ENCODE data around the gene WDR90. TPM values are rescaled to one million over a fixed set of nuclear protein-coding genes. Genes with fewer than 3 reads are reported as not detected.

The WDR90 gene
- total RNA-seq, 1 experiment from 2014 or later, result 118 TPM

DNA sequence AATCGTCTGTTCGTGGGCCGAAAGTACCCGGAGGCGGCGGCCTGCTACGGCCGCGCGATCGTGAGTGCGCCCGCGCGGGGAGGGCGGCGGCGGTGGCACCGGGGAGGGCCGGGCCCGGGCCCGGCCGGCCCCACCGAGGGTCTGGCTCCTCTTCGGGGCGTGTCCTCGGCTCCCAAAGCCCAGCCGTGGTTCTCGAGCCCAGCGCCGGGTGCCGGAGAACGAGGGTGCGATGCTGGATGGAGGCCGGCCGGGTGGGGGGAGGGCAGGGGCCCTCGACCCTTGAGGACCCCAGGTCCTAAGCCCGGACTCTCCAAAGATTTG, 31.4 kb downstream of the WDR90 start:
- peak overlapping the region; percentile 71 for H3K4me3 ChIP-seq
- intact Hi-C loops (cut with micrococcal nuclease; ENCODE audit: unreplicated experiment), result loop anchor here (5.0 kb wide), 1 partner anchor 153 kb away; the partner anchor contains the start of gene CAPN15
- DNase-seq, result no peak
- H3K27me3 ChIP-seq (ENCODE audit: insufficient read depth, low read depth), result no peaks in the 10 kb centered on the region
- POLR2A ChIA-PET (ENCODE audit: unreplicated experiment), result interaction anchor here (1.1 kb wide), 2 partner anchors 32 to 108 kb away, joined by 3 to 5 read pairs; partner anchors contain the start of genes CHTF18 and WDR90
- no peaks in the 10 kb centered on the region; the same call in 1 of the 2 replicates for H3K36me3 ChIP-seq (ENCODE audit: low read depth)
- TF ChIP-seq EZH2 (IDR thresholded peaks at IDR 0.05; ENCODE audit: low read depth), result no peak
- no peak for TF ChIP-seq CTCF (conservative IDR thresholded peaks at IDR 0.05)
- peak overlapping the region; percentile 86 for H3K4me2 ChIP-seq
- no peaks in the 10 kb centered on the region for H3K9me2 ChIP-seq (ENCODE audit: insufficient read depth)
- BruUV-seq (replicated peaks), result no TSS peak
- CTCF ChIA-PET, result interaction anchor here (0.6 kb wide), 1 partner anchor 40 kb away, joined by 4 read pairs; no protein-coding TSS in a partner anchor
- peaks cover 30% of the 10 kb centered on the region for H4K20me1 ChIP-seq (ENCODE audit: insufficient read depth)
- H2AFZ ChIP-seq, result no peak overlapping the region
- H3K4me1 ChIP-seq (replicated peaks; ENCODE audit: insufficient read depth), result peaks cover 33% of the 10 kb centered on the region
- H3K79me2 ChIP-seq (ENCODE audit: low read depth), result peaks cover 33% of the 10 kb centered on the region
- no peaks in the 10 kb centered on the region for H3K9me3 ChIP-seq (ENCODE audit: insufficient read depth, low read depth)
- H3K27ac ChIP-seq, result no peak overlapping the region; the same call in 1 of the 2 replicates
- peaks cover 40% of the 10 kb centered on the region; the same call in 1 of the 2 replicates for H3F3A ChIP-seq (ENCODE audit: insufficient read depth, low read depth)

GRCh38 chr16:680967-681745, 32.0 kb downstream of the WDR90 start:
- no peaks in the 10 kb centered on the region for H3K27me3 ChIP-seq (ENCODE audit: insufficient read depth, low read depth)
- TF ChIP-seq EZH2 (IDR thresholded peaks at IDR 0.05; ENCODE audit: low read depth) (no peak), CTCF (conservative IDR thresholded peaks at IDR 0.05) (no peak; the same call in 1 of the 2 replicates)
- intact Hi-C loops (cut with micrococcal nuclease; ENCODE audit: unreplicated experiment), result loop anchor here (5.0 kb wide), 1 partner anchor 154 kb away; the partner anchor contains the start of gene CAPN15
- H2AFZ ChIP-seq, result no peak overlapping the region
- H3F3A ChIP-seq (ENCODE audit: insufficient read depth, low read depth), result peaks cover 40% of the 10 kb centered on the region; the same call in 1 of the 2 replicates
- H3K4me3 ChIP-seq, result peak overlapping the region; percentile 71
- no peaks in the 10 kb centered on the region for H3K9me2 ChIP-seq (ENCODE audit: insufficient read depth)
- H3K4me2 ChIP-seq, result peak overlapping the region; percentile 86
- ChIA-PET POLR2A (ENCODE audit: unreplicated experiment) (interaction anchor here (0.5 to 1.1 kb wide), 6 partner anchors 12 to 154 kb away, joined by 3 to 7 read pairs (median 5); partner anchors contain the start of genes CAPN15, CHTF18 and WDR90), CTCF (no interaction called here)
- no peaks in the 10 kb centered on the region; the same call in 1 of the 2 replicates for H3K36me3 ChIP-seq (ENCODE audit: low read depth)
- no peaks in the 10 kb centered on the region for H3K9me3 ChIP-seq (ENCODE audit: insufficient read depth, low read depth)
- H3K79me2 ChIP-seq (ENCODE audit: low read depth), result peaks cover 33% of the 10 kb centered on the region
- BruUV-seq (replicated peaks), result TSS peak; percentile 48
- peaks cover 30% of the 10 kb centered on the region for H4K20me1 ChIP-seq (ENCODE audit: insufficient read depth)
- no peak overlapping the region for H3K27ac ChIP-seq
- H3K4me1 ChIP-seq (replicated peaks; ENCODE audit: insufficient read depth), result peaks cover 33% of the 10 kb centered on the region
- DNase-seq, result no peak

GRCh38 chr16:681746-682427, 32.7 kb downstream of the WDR90 start:
- Histone ChIP-seq H4K20me1 (ENCODE audit: insufficient read depth) (peaks cover 30% of the 10 kb centered on the region), H3K27ac (no peak overlapping the region), H3K79me2 (ENCODE audit: low read depth) (peaks cover 33% of the 10 kb centered on the region), H2AFZ (no peak overlapping the region), H3K4me3 (peak overlapping the region; percentile 71), H3K4me2 (peak overlapping the region; percentile 86), H3K9me2 (ENCODE audit: insufficient read depth) (no peaks in the 10 kb centered on the region), H3K36me3 (ENCODE audit: low read depth) (no peaks in the 10 kb centered on the region; the same call in 1 of the 2 replicates), H3F3A (ENCODE audit: insufficient read depth, low read depth) (peaks cover 40% of the 10 kb centered on the region; the same call in 1 of the 2 replicates), H3K4me1 (replicated peaks; ENCODE audit: insufficient read depth) (peaks cover 33% of the 10 kb centered on the region), H3K9me3 (ENCODE audit: insufficient read depth, low read depth) (no peaks in the 10 kb centered on the region), H3K27me3 (ENCODE audit: insufficient read depth, low read depth) (no peaks in the 10 kb centered on the region)
- CTCF ChIA-PET, result interaction anchor here (0.6 kb wide), 1 partner anchor 33 kb away, joined by 3 read pairs; the partner anchor contains the start of gene METRN
- DNase-seq, result no peak
- intact Hi-C loops (cut with micrococcal nuclease; ENCODE audit: unreplicated experiment), result loop anchor here (5.0 kb wide), 1 partner anchor 155 kb away; the partner anchor contains the start of gene CAPN15
- TF ChIP-seq CTCF (conservative IDR thresholded peaks at IDR 0.05) (no peak), EZH2 (IDR thresholded peaks at IDR 0.05; ENCODE audit: low read depth) (no peak)
- POLR2A ChIA-PET (ENCODE audit: unreplicated experiment), result interaction anchor here (0.6 to 0.7 kb wide), 4 partner anchors 92 to 113 kb away, joined by 3 to 7 read pairs (median 6); no protein-coding TSS in a partner anchor
- BruUV-seq (replicated peaks), result TSS peak; percentile 38
